Measurements from ENCODE around the gene ADGRG2. TPM values are rescaled to one million over a fixed set of nuclear protein-coding genes. Genes with fewer than 3 reads are reported as not detected.

ADGRG2 gene
- total RNA-seq, 4 donors from 2014 or later = 8.3 to 13.1 (median 8.8) TPM

GRCh38 chrX:19133231-19133630 lies 11.0 kb upstream of the ADGRG2 start:
- ATAC-seq (ENCODE audit: low FRiP score) (no peak), DNase-seq (ENCODE audit: low spot score) (no peak)
- no peak for TF ChIP-seq CTCF (IDR thresholded peaks at IDR 0.05)

- no peak for DNase-seq (ENCODE audit: low spot score)
- no peak for TF ChIP-seq CTCF (IDR thresholded peaks at IDR 0.05)
- ATAC-seq (ENCODE audit: low FRiP score) = no peak
These were observed 8.4 kb upstream of the ADGRG2 start for GRCh38 chrX:19130628-19131027.

- no peak for ATAC-seq (ENCODE audit: low FRiP score)
- TF ChIP-seq CTCF (IDR thresholded peaks at IDR 0.05) = no peak
- DNase-seq (ENCODE audit: low spot score) = no peak
These were observed 7.4 kb upstream of the ADGRG2 start for GRCh38 chrX:19129694-19130093.

- ATAC-seq (ENCODE audit: low FRiP score) = peak; percentile 73
These were observed 5.4 kb upstream of the ADGRG2 start for GRCh38 chrX:19127649-19128168.

GRCh38 chrX:19122641-19123009 lies 357 bp upstream of the ADGRG2 start:
- DNase-seq (ENCODE audit: low spot score) (no peak), ATAC-seq (ENCODE audit: low FRiP score) (peak; percentile 3)
- no peak for TF ChIP-seq CTCF (IDR thresholded peaks at IDR 0.05)

More at GRCh38 chrX:19127649-19128168, 5.4 kb upstream of the ADGRG2 start:
- TF ChIP-seq CTCF (IDR thresholded peaks at IDR 0.05) = no peak
- DNase-seq (ENCODE audit: low spot score) = no peak

- TF ChIP-seq CTCF (IDR thresholded peaks at IDR 0.05) = no peak
- DNase-seq (ENCODE audit: low spot score) (no peak), ATAC-seq (ENCODE audit: low FRiP score) (no peak)
These were observed 802 bp downstream of the ADGRG2 start for GRCh38 chrX:19121466-19121865.

- ATAC-seq (ENCODE audit: low FRiP score) = no peak
- no peak for TF ChIP-seq CTCF (IDR thresholded peaks at IDR 0.05)
- no peak for DNase-seq (ENCODE audit: low spot score)
These were observed 11.6 kb downstream of the ADGRG2 start for GRCh38 chrX:19110642-19111041.
